Sigmoid colon (tissue), 7 donors: ENCODE results near the gene S100A4. TPM values are rescaled to one million over a fixed set of nuclear protein-coding genes. Genes with fewer than 3 reads are reported as not detected.

Experiments
- DNase-seq: peaks from one replicate; pipeline ENCODE4 v3.0.0-alpha.2; 2019
- H3K27ac ChIP-seq, 4 donors: fragments of 200-600 bp; sonication (generic); one replicate each; pipeline ENCODE4 v1.5.1; 2016 to 2019; ENCODE audit warnings: mild to moderate bottlenecking in 1 of 4
- H3K27me3 ChIP-seq, 3 donors: fragments of 200-600 bp; sonication (generic); one replicate each; pipeline ENCODE4 v1.5.1; 2019; ENCODE audit warnings: mild to moderate bottlenecking in 1 of 3
- H3K36me3 ChIP-seq, 4 donors: fragments of 200-600 bp; sonication (generic); one replicate each; pipeline ENCODE4 v1.5.1; 2016 to 2019
- H3K4me1 ChIP-seq, 4 donors: fragments of 200-600 bp; sonication (generic); one replicate each; pipeline ENCODE4 v1.5.1; 2017 to 2019
- H3K4me3 ChIP-seq, 4 donors: fragments of 200-600 bp; sonication (generic); one replicate each; pipeline ENCODE4 v1.5.1; 2017 to 2019; ENCODE audit warnings: mild to moderate bottlenecking in 2 of 4, moderate library complexity in 1 of 4
- H3K9me3 ChIP-seq, 4 donors: fragments of 200-600 bp in 3 of 4; sonication (generic) in 3 of 4; one replicate each; pipeline versions ENCODE4 v1.5.1 to v1.6.1; 2013 to 2019
- EP300 ChIP-seq, 4 donors: sonication (generic); formaldehyde crosslinking; IDR thresholded peaks; one replicate each; pipeline ENCODE4 v1.6.1; 2017; ENCODE audit warnings: antibody characterized with exemption in 4 of 4
- POLR2A ChIP-seq, 2 donors: fragments of 450-650 bp; IDR thresholded peaks; one replicate each; pipeline ENCODE4 v1.6.1; 2016; ENCODE audit warnings: antibody characterized with exemption in 2 of 2, mild to moderate bottlenecking in 2 of 2, moderate library complexity in 2 of 2
- POLR2AphosphoS5 ChIP-seq, 4 donors: sonication (generic); formaldehyde crosslinking; IDR thresholded peaks; one replicate each; pipeline ENCODE4 v1.6.1; 2017; ENCODE audit warnings: antibody characterized with exemption in 4 of 4
- WGBS, 2 donors: extraction: QIAGEN DNeasy Blood & Tissue Kit; methylation state at CpG; one replicate each; pipeline ENCODE4 v1.1.7; 2013; 5-methylcytosine and 5-hydroxymethylcytosine counted together
- intact Hi-C: fragments of 100-400 bp; cut with DNase I; formaldehyde crosslinking; loops from one replicate; pipeline ENCODE4 v1.15.1; 2023
- polyA plus RNA-seq, 3 donors: library from polyadenylated mRNA; stranded (reverse); fragments of 200-250 nt; gene quantifications; one replicate each; pipeline ENCODE4 v1.2.3, GENCODE V29; 2013
- total RNA-seq, 4 donors: library from RNA; depleted of rRNA; stranded (reverse); fragments of >200 nt; gene quantifications; one replicate each; pipeline ENCODE4 v1.1.0, GENCODE V29; 2016
- TF ChIP-seq, protein P1 (sequence below), 4 experiments: fragments of 450-650 bp in 3 of 4; fragments of 200-600 bp in 1 of 4; IDR thresholded peaks; one replicate each; pipeline ENCODE4 v1.5.1; 2016 to 2019; ENCODE audit warnings: antibody characterized with exemption in 4 of 4, mild to moderate bottlenecking in 3 of 4, moderate library complexity in 2 of 4
- donor health status: healthy with polysubstance abuse.
- donor health status: Bipolar disorder and iron deficiency.
- donor health status: healthy.

S100A4 gene
- total and polyA plus RNA-seq, 7 donors = 189 to 499 (median 336) TPM

GRCh38 chr1:153503766-153504165 is 41.8 kb downstream of the S100A4 start:
- 84 to 85% methylated on average over 3 of the region's 3 CpGs for WGBS, 2 donors
- Histone ChIP-seq H3K4me1 (peaks cover 0 to 33% (median 30%) of the 10 kb centered on the region in 4 donors), H3K9me3 (no peaks in the 10 kb centered on the region), H3K27ac (no peak overlapping the region), H3K27me3 (no peaks in the 10 kb centered on the region), H3K36me3 (no peaks in the 10 kb centered on the region), H3K4me3 (no peak overlapping the region)
- TF ChIP-seq POLR2A (IDR thresholded peaks at IDR 0.05) (no peak), EP300 (IDR thresholded peaks at IDR 0.05) (no peak), POLR2AphosphoS5 (IDR thresholded peaks at IDR 0.05) (no peak)
- TF ChIP-seq, protein P1, sequence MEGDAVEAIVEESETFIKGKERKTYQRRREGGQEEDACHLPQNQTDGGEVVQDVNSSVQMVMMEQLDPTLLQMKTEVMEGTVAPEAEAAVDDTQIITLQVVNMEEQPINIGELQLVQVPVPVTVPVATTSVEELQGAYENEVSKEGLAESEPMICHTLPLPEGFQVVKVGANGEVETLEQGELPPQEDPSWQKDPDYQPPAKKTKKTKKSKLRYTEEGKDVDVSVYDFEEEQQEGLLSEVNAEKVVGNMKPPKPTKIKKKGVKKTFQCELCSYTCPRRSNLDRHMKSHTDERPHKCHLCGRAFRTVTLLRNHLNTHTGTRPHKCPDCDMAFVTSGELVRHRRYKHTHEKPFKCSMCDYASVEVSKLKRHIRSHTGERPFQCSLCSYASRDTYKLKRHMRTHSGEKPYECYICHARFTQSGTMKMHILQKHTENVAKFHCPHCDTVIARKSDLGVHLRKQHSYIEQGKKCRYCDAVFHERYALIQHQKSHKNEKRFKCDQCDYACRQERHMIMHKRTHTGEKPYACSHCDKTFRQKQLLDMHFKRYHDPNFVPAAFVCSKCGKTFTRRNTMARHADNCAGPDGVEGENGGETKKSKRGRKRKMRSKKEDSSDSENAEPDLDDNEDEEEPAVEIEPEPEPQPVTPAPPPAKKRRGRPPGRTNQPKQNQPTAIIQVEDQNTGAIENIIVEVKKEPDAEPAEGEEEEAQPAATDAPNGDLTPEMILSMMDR (IDR thresholded peaks at IDR 0.05) = no peak
- intact Hi-C loops = no loop called here
- peak; percentile 12 for DNase-seq

DNA sequence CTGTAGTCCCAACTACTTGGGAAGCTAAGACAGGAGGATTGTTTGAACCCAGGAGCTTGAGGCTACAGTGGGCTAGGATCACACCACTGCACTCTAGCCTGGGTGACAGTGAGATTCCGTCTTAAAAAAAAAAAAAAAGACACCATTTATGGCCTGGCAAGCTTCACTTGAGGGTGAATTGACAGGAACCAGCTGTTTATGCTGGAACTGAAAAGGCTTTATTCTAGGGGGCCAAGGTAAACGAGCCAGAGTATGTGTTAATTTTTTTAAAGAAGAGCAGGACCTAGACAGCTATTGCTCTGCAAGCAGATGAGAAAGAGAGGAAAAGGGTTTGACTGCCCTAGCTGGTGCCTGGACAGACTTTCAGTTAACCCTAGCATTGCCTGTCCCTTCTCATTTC is 46.9 kb downstream of the S100A4 start:
- H3K36me3 ChIP-seq = no peaks in the 10 kb centered on the region
- DNase-seq = peak; percentile 0
- whole genome bisulfite sequencing, 2 donors = 3 to 8% methylated on average over 2 of the region's 2 CpGs
- no peaks in the 10 kb centered on the region for H3K9me3 ChIP-seq
- no peak overlapping the region for H3K27ac ChIP-seq
- H3K4me1 ChIP-seq = peaks cover 0 to 15% (median 7%) of the 10 kb centered on the region in 4 donors
- H3K27me3 ChIP-seq = no peaks in the 10 kb centered on the region
- no peak for TF ChIP-seq EP300 (IDR thresholded peaks at IDR 0.05)
- TF ChIP-seq POLR2AphosphoS5 (IDR thresholded peaks at IDR 0.05) = no peak
- TF ChIP-seq, protein P1 (IDR thresholded peaks at IDR 0.05) = no peak
- TF ChIP-seq POLR2A (IDR thresholded peaks at IDR 0.05) = no peak
- intact Hi-C loops = loop anchor here (5.0 kb wide), 1 partner anchor 36 kb away; the partner anchor contains the start of gene S100A7
- H3K4me3 ChIP-seq = no peak overlapping the region

DNA sequence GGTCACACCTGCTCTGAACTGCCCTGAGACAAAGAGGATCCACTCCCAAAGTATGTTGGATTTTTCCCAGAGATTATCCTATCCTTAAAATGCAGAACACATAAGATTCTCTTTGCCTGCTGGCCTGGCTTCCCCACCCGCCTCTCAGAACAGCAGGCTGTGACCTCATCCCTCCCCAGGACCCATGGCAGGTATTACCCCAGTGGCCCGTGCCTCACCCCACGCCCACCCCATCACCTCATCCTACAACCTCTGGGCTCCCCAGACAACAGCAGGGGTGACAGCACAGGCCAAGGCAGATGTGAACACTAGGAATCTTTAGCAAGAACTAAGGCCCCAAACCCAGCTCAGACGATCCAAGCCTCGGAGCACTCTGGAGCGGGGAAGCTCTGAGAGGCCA is 50.1 kb downstream of the S100A4 start:
- Histone ChIP-seq H3K27ac (no peak overlapping the region), H3K4me1 (peaks cover 0 to 32% (median 20%) of the 10 kb centered on the region in 4 donors), H3K9me3 (no peaks in the 10 kb centered on the region), H3K4me3 (no peak overlapping the region), H3K27me3 (no peaks in the 10 kb centered on the region), H3K36me3 (no peaks in the 10 kb centered on the region)
- 51 to 69% methylated on average over 6 of the region's 6 CpGs for WGBS, 2 donors
- DNase-seq = no peak
- intact Hi-C loops = loop anchor here (1.0 to 5.0 kb wide), 2 partner anchors 33 to 143 kb away; partner anchors contain the start of gene S100A7
- TF ChIP-seq, protein P1 (IDR thresholded peaks at IDR 0.05) = no peak
- no peak for TF ChIP-seq POLR2AphosphoS5 (IDR thresholded peaks at IDR 0.05)
- TF ChIP-seq EP300 (IDR thresholded peaks at IDR 0.05) = no peak
- no peak for TF ChIP-seq POLR2A (IDR thresholded peaks at IDR 0.05)

GRCh38 chr1:153494976-153495535 is 50.5 kb downstream of the S100A4 start:
- peak; percentile 84 for DNase-seq
- Histone ChIP-seq H3K36me3 (no peaks in the 10 kb centered on the region), H3K27ac (no peak overlapping the region), H3K9me3 (no peaks in the 10 kb centered on the region), H3K4me1 (peaks cover 0 to 37% (median 24%) of the 10 kb centered on the region in 4 donors), H3K27me3 (no peaks in the 10 kb centered on the region), H3K4me3 (no peak overlapping the region)
- intact Hi-C loops = loop anchor here (1.0 to 5.0 kb wide), 2 partner anchors 33 to 143 kb away; partner anchors contain the start of gene S100A7
- 37 to 39% methylated on average over 6 of the region's 6 CpGs for WGBS, 2 donors
- TF ChIP-seq POLR2A (IDR thresholded peaks at IDR 0.05) = no peak
- TF ChIP-seq, protein P1 (IDR thresholded peaks at IDR 0.05) = peak; percentile 94 to 99 (median 96)

Other genes starting within 250 kb of the S100A4 start
- not detected for gene PGLYRP3, start 232.9 kb downstream of the S100A4 start, total RNA-seq
- gene PGLYRP3, start 232.9 kb downstream of the S100A4 start, polyA plus RNA-seq = under 1 TPM in 1 of 3 donors, not detected in 2; 0.16 TPM
- not detected for gene PGLYRP4, start 197.0 kb downstream of the S100A4 start, total RNA-seq
- 1 to 10 TPM in 1 of 3 donors, not detected in 2; 1.1 TPM for gene PGLYRP4, start 197.0 kb downstream of the S100A4 start, polyA plus RNA-seq
- gene S100A9, start 188.0 kb downstream of the S100A4 start, total RNA-seq = 100 to 1,000 TPM in 3 of 4 donors, 10 to 100 TPM in 1; 73.4 to 943 (median 280) TPM
- 100 to 1,000 TPM; 221 to 449 (median 351) TPM for gene S100A9, start 188.0 kb downstream of the S100A4 start, polyA plus RNA-seq
- not detected for gene S100A12, start 170.2 kb downstream of the S100A4 start, total RNA-seq
- gene S100A12, start 170.2 kb downstream of the S100A4 start, polyA plus RNA-seq = 10 to 100 TPM in 2 of 3 donors, 1 to 10 TPM in 1; 2.9 to 23.4 (median 20.8) TPM
- 100 to 1,000 TPM in 1 of 4 donors, 10 to 100 TPM in 2, not detected in 1; 14.2 to 103 (median 32.1) TPM for gene S100A8, start 154.7 kb downstream of the S100A4 start, total RNA-seq
- 100 to 1,000 TPM in 1 of 3 donors, 10 to 100 TPM in 2; 68.8 to 109 (median 95.7) TPM for gene S100A8, start 154.7 kb downstream of the S100A4 start, polyA plus RNA-seq
- gene S100A7A, start 129.3 kb downstream of the S100A4 start, total RNA-seq = not detected
- not detected for gene S100A7A, start 129.3 kb downstream of the S100A4 start, polyA plus RNA-seq
- gene S100A7, start 85.2 kb downstream of the S100A4 start, total RNA-seq = not detected
- not detected for gene S100A7, start 85.2 kb downstream of the S100A4 start, polyA plus RNA-seq
- gene S100A6, start 9.8 kb downstream of the S100A4 start, total RNA-seq = 1,000 to 10,000 TPM in 1 of 4 donors, 100 to 1,000 TPM in 3; 445 to 1,159 (median 590) TPM
- 1,000 to 10,000 TPM; 4,079 to 7,223 (median 4,178) TPM for gene S100A6, start 9.8 kb downstream of the S100A4 start, polyA plus RNA-seq
- not detected for gene S100A5, start 4.9 kb downstream of the S100A4 start, total RNA-seq
- not detected for gene S100A5, start 4.9 kb downstream of the S100A4 start, polyA plus RNA-seq
- gene S100A3, start 3.5 kb upstream of the S100A4 start, total RNA-seq = 1 to 10 TPM; 1.1 to 4.3 (median 2.2) TPM
- 1 to 10 TPM; 1.4 to 3.9 (median 3.6) TPM for gene S100A3, start 3.5 kb upstream of the S100A4 start, polyA plus RNA-seq
- gene S100A2, start 20.0 kb upstream of the S100A4 start, total RNA-seq = 1 to 10 TPM in 1 of 4 donors, under 1 TPM in 1, not detected in 2; 0.68 to 1.8 TPM
- 10 to 100 TPM in 1 of 3 donors, 1 to 10 TPM in 2; 1.8 to 16.2 (median 2.3) TPM for gene S100A2, start 20.0 kb upstream of the S100A4 start, polyA plus RNA-seq
- gene S100A16, start 67.3 kb upstream of the S100A4 start, total RNA-seq = 10 to 100 TPM; 35.6 to 49.9 (median 39.7) TPM
- 100 to 1,000 TPM; 332 to 492 (median 370) TPM for gene S100A16, start 67.3 kb upstream of the S100A4 start, polyA plus RNA-seq
- gene S100A14, start 70.5 kb upstream of the S100A4 start, total RNA-seq = 1 to 10 TPM in 1 of 4 donors, under 1 TPM in 1, not detected in 2; 0.82 to 1.8 TPM
- gene S100A14, start 70.5 kb upstream of the S100A4 start, polyA plus RNA-seq = 1,000 to 10,000 TPM in 1 of 3 donors, 100 to 1,000 TPM in 2; 789 to 1,144 (median 825) TPM
- gene S100A13, start 81.7 kb upstream of the S100A4 start, total RNA-seq = 100 to 1,000 TPM in 3 of 4 donors, 10 to 100 TPM in 1; 86.3 to 305 (median 278) TPM
- 100 to 1,000 TPM; 113 to 302 (median 126) TPM for gene S100A13, start 81.7 kb upstream of the S100A4 start, polyA plus RNA-seq
- gene S100A1, start 82.6 kb upstream of the S100A4 start, total RNA-seq = 10 to 100 TPM in 2 of 4 donors, 1 to 10 TPM in 2; 2.3 to 22.2 (median 10.9) TPM
- gene S100A1, start 82.6 kb upstream of the S100A4 start, polyA plus RNA-seq = 1 to 10 TPM; 3.2 to 6.6 (median 4.4) TPM
- 10 to 100 TPM; 44.8 to 57.8 (median 50.2) TPM for gene CHTOP, start 88.3 kb upstream of the S100A4 start, total RNA-seq
- gene CHTOP, start 88.3 kb upstream of the S100A4 start, polyA plus RNA-seq = 10 to 100 TPM; 35.4 to 65.4 (median 38.6) TPM
- gene SNAPIN, start 112.9 kb upstream of the S100A4 start, total RNA-seq = 10 to 100 TPM; 51.2 to 94.5 (median 85.7) TPM
- gene SNAPIN, start 112.9 kb upstream of the S100A4 start, polyA plus RNA-seq = 10 to 100 TPM; 30.0 to 38.6 (median 34.2) TPM
- gene ILF2, start 125.2 kb upstream of the S100A4 start, total RNA-seq = 10 to 100 TPM; 59.8 to 94.0 (median 79.7) TPM
- gene ILF2, start 125.2 kb upstream of the S100A4 start, polyA plus RNA-seq = 100 to 1,000 TPM in 2 of 3 donors, 10 to 100 TPM in 1; 88.3 to 166 (median 132) TPM
- gene NPR1, start 132.9 kb upstream of the S100A4 start, total RNA-seq = 10 to 100 TPM; 11.1 to 36.2 (median 31.0) TPM
- gene NPR1, start 132.9 kb upstream of the S100A4 start, polyA plus RNA-seq = 1 to 10 TPM in 2 of 3 donors, under 1 TPM in 1; 0.23 to 7.6 (median 5.4) TPM
- gene INTS3, start 182.2 kb upstream of the S100A4 start, total RNA-seq = 10 to 100 TPM; 31.4 to 53.7 (median 37.3) TPM
- 10 to 100 TPM in 1 of 3 donors, 1 to 10 TPM in 2; 5.4 to 30.8 (median 6.2) TPM for gene INTS3, start 182.2 kb upstream of the S100A4 start, polyA plus RNA-seq
- gene SLC27A3, start 229.6 kb upstream of the S100A4 start, total RNA-seq = 10 to 100 TPM; 19.7 to 45.7 (median 23.9) TPM
- 10 to 100 TPM in 2 of 3 donors, 1 to 10 TPM in 1; 1.6 to 23.4 (median 15.0) TPM for gene SLC27A3, start 229.6 kb upstream of the S100A4 start, polyA plus RNA-seq